GM23338 (cell line): ENCODE data around the gene CASP7. TPM values are rescaled to one million over a fixed set of nuclear protein-coding genes. Genes with fewer than 3 reads are reported as not detected.

ENCODE experiments used
- ATAC-seq: fragments of 200-7000 bp; cut with Tn5 transposase; 3 replicates; pipeline ENCODE4 v1.9.1; 2020
- DNase-seq: peaks from one replicate; pipeline ENCODE4 v3.0.0-alpha.2; 2015; ENCODE audit warnings: low spot score
- H2AFZ ChIP-seq: fragments of 200-600 bp; sonication (generic); 2 replicates; pipeline ENCODE4 v1.8.0; 2016; ENCODE audit warnings: antibody characterized with exemption, mild to moderate bottlenecking, moderate library complexity
- H3F3A ChIP-seq: fragments of 200-600 bp; sonication (generic); replicated peaks from 2 replicates; pipeline ENCODE4 v1.8.0; 2017; ENCODE audit warnings: antibody characterized with exemption, mixed run types, low read depth
- H3K27ac ChIP-seq: fragments of 200-600 bp; sonication (generic); 2 replicates; pipeline ENCODE4 v1.6.1; 2016; ENCODE audit warnings: low read depth
- H3K27me3 ChIP-seq: fragments of 200-600 bp; sonication (generic); 2 replicates; pipeline ENCODE4 v1.8.0; 2016; ENCODE audit warnings: mild to moderate bottlenecking, mixed run types, moderate library complexity; ENCODE audit not compliant: insufficient read depth
- H3K36me3 ChIP-seq: fragments of 200-600 bp; sonication (generic); 2 replicates; pipeline ENCODE4 v1.8.0; 2016; ENCODE audit warnings: mild to moderate bottlenecking; ENCODE audit not compliant: insufficient read depth
- H3K4me1 ChIP-seq: fragments of 200-600 bp; sonication (generic); 2 replicates; pipeline ENCODE4 v1.8.0; 2016; ENCODE audit warnings: mild to moderate bottlenecking, moderate library complexity; ENCODE audit not compliant: insufficient read depth
- H3K4me2 ChIP-seq: fragments of 200-600 bp; sonication (generic); 2 replicates; pipeline ENCODE4 v1.7.1; 2017; ENCODE audit warnings: mixed run types
- H3K4me3 ChIP-seq: fragments of 200-600 bp; sonication (generic); 2 replicates; pipeline ENCODE4 v1.6.1; 2016; ENCODE audit warnings: mixed run types
- H3K79me2 ChIP-seq: fragments of 200-600 bp; sonication (generic); replicated peaks from 2 replicates; pipeline ENCODE4 v1.8.0; 2017; ENCODE audit warnings: mild to moderate bottlenecking; ENCODE audit not compliant: insufficient read depth
- H3K9me2 ChIP-seq: fragments of 200-600 bp; sonication (generic); 2 replicates; pipeline ENCODE4 v1.8.0; 2017; ENCODE audit not compliant: insufficient read depth
- H4K20me1 ChIP-seq: fragments of 200-600 bp; sonication (generic); replicated peaks from 2 replicates; pipeline ENCODE4 v1.8.0; 2017; ENCODE audit warnings: mild to moderate bottlenecking; ENCODE audit not compliant: insufficient read depth
- H3K27ac Mint-ChIP-seq: 2 replicates; pipeline ENCODE4 v1.8.0; 2020; ENCODE audit warnings: inconsistent platforms, mild to moderate bottlenecking, moderate library complexity, mixed read lengths
- H3K27me3 Mint-ChIP-seq: 3 replicates; pipeline ENCODE4 v1.8.0; 2022; ENCODE audit warnings: low read depth, mild to moderate bottlenecking, moderate library complexity, mixed read lengths, inconsistent platforms; ENCODE audit not compliant: insufficient read depth, poor library complexity
- H3K36me3 Mint-ChIP-seq: 3 replicates; pipeline ENCODE4 v1.8.0; 2021; ENCODE audit warnings: low read depth, mild to moderate bottlenecking, inconsistent platforms, moderate library complexity, mixed read lengths
- H3K4me1 Mint-ChIP-seq: 3 replicates; pipeline ENCODE4 v1.8.0; 2020; ENCODE audit warnings: mild to moderate bottlenecking, inconsistent platforms, mixed read lengths
- H3K4me3 Mint-ChIP-seq: 3 replicates; pipeline ENCODE4 v1.8.0; 2021; ENCODE audit warnings: moderate library complexity, mild to moderate bottlenecking, inconsistent platforms, mixed read lengths
- H3K9me3 Mint-ChIP-seq: 3 replicates; pipeline ENCODE4 v1.8.0; 2020; ENCODE audit warnings: moderate library complexity, mild to moderate bottlenecking, inconsistent platforms, mixed read lengths
- CREB1 ChIP-seq: fragments of 250-450 bp; sonication (Bioruptor Pico); IDR thresholded peaks from 2 replicates; pipeline ENCODE4 v1.5.0; 2020; ENCODE audit warnings: low read depth, mild to moderate bottlenecking, moderate library complexity
- EZH2 ChIP-seq: fragments of 200-600 bp; sonication (generic); IDR thresholded peaks from one replicate; pipeline ENCODE4 v1.8.0; 2017; ENCODE audit warnings: antibody characterized with exemption, mild to moderate bottlenecking, low read depth; ENCODE audit not compliant: unreplicated experiment
- EZH2phosphoT487 ChIP-seq: fragments of 200-600 bp; sonication (generic); IDR thresholded peaks from one replicate; pipeline ENCODE4 v1.8.1; 2018; ENCODE audit warnings: antibody characterized with exemption; ENCODE audit not compliant: unreplicated experiment
- JUNB ChIP-seq: IDR thresholded peaks from one replicate; pipeline ENCODE4 v1.6.1; 2016; ENCODE audit warnings: antibody characterized with exemption; ENCODE audit not compliant: unreplicated experiment
- NANOG ChIP-seq: IDR thresholded peaks from 2 replicates; pipeline ENCODE4 v1.6.1; 2016; ENCODE audit warnings: antibody characterized with exemption, borderline replicate concordance
- POLR2AphosphoS5 ChIP-seq: IDR thresholded peaks from 2 replicates; pipeline ENCODE4 v1.6.1; 2016; ENCODE audit warnings: antibody characterized with exemption, low read depth
- STAT1 ChIP-seq: IDR thresholded peaks from one replicate; pipeline ENCODE4 v1.6.1; 2016; ENCODE audit warnings: antibody characterized with exemption; ENCODE audit not compliant: unreplicated experiment
- ZNF114 ChIP-seq: fragments of 250-450 bp; sonication (Bioruptor Pico); IDR thresholded peaks from 2 replicates; pipeline ENCODE4 v1.5.0; 2020; ENCODE audit warnings: mild to moderate bottlenecking, moderate library complexity
- ZNF331 ChIP-seq: fragments of 250-450 bp; sonication (Bioruptor Pico); IDR thresholded peaks from 2 replicates; pipeline ENCODE4 v1.5.0; 2020; ENCODE audit warnings: low read depth, mild to moderate bottlenecking, moderate library complexity
- polyA plus RNA-seq: library from polyadenylated mRNA; unstranded; fragments of >200 nt; fragmentation: Nextera tagmentation; extraction: Ambion mirVana; gene quantifications from 2 replicates; pipeline ENCODE4 v1.2.1, GENCODE V29; 2016
- total RNA-seq: library from RNA; depleted of rRNA; stranded (reverse); fragments of >200 nt; shearing (Covaris generic); gene quantifications from 2 replicates; pipeline ENCODE4 v1.2.3, GENCODE V29; 2014
- TF ChIP-seq, protein P1 (sequence below): IDR thresholded peaks from one replicate; pipeline ENCODE4 v1.6.1; 2018; ENCODE audit warnings: antibody characterized with exemption; ENCODE audit not compliant: unreplicated experiment
- TF ChIP-seq, protein P2 (sequence below), 2 experiments: fragments of 200-600 bp in 1 of 2; sonication (generic) in 1 of 2; conservative IDR thresholded peaks; 2 replicates each; pipeline versions ENCODE4 v1.5.1 to v1.6.1; 2016 to 2017; ENCODE audit warnings: antibody characterized with exemption in 2 of 2, low read depth in 2 of 2, mild to moderate bottlenecking in 2 of 2, moderate library complexity in 1 of 2
- TF ChIP-seq, protein P3 (sequence below): IDR thresholded peaks from 2 replicates; pipeline ENCODE4 v1.6.1; 2016; ENCODE audit warnings: antibody characterized with exemption
- TF ChIP-seq, protein P4 (sequence below): fragments of 250-450 bp; sonication (Bioruptor Pico); IDR thresholded peaks from 2 replicates; pipeline ENCODE4 v1.5.0; 2020; ENCODE audit warnings: mild to moderate bottlenecking, moderate library complexity

The CASP7 gene
- total and polyA plus RNA-seq, 2 experiments from 2014 or later, result 2.1 to 7.0 TPM

DNA sequence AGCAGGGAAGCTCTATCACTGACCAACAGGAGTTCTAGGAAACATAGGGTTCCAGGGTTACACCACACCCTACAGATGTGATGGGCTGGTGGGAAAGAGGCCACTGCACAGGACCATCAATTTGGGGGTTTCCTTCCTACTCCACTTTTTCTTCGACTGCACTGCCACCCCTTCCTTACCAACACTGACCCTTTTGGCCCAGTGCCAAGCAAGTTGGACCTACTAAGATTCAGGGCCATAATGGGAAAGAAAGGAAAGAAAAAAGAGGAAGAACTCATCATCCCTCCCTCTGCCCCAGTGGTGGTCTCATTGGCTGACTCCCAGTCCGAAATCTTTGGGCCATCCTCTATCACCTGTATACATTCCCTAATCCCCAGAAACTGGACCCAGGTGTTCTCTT, 65.7 kb downstream of the CASP7 start:
- Histone ChIP-seq H3F3A (no peaks in the 10 kb centered on the region), H2AFZ (no peak overlapping the region), H3K79me2 (no peaks in the 10 kb centered on the region), H3K4me1 (no peaks in the 10 kb centered on the region), H3K27ac (no peak overlapping the region), H3K9me2 (peaks cover 5% of the 10 kb centered on the region; the same call in 1 of the 2 replicates), H4K20me1 (no peaks in the 10 kb centered on the region), H3K4me3 (no peak overlapping the region), H3K4me2 (no peak overlapping the region), H3K36me3 (no peaks in the 10 kb centered on the region), H3K27me3 (no peaks in the 10 kb centered on the region)
- H3K27ac Mint-ChIP-seq, result no peak overlapping the region
- H3K4me1 Mint-ChIP-seq, result no peaks in the 10 kb centered on the region
- no peaks in the 10 kb centered on the region for H3K36me3 Mint-ChIP-seq
- H3K27me3 Mint-ChIP-seq, result peaks cover 7% of the 10 kb centered on the region
- TF ChIP-seq, protein P1, sequence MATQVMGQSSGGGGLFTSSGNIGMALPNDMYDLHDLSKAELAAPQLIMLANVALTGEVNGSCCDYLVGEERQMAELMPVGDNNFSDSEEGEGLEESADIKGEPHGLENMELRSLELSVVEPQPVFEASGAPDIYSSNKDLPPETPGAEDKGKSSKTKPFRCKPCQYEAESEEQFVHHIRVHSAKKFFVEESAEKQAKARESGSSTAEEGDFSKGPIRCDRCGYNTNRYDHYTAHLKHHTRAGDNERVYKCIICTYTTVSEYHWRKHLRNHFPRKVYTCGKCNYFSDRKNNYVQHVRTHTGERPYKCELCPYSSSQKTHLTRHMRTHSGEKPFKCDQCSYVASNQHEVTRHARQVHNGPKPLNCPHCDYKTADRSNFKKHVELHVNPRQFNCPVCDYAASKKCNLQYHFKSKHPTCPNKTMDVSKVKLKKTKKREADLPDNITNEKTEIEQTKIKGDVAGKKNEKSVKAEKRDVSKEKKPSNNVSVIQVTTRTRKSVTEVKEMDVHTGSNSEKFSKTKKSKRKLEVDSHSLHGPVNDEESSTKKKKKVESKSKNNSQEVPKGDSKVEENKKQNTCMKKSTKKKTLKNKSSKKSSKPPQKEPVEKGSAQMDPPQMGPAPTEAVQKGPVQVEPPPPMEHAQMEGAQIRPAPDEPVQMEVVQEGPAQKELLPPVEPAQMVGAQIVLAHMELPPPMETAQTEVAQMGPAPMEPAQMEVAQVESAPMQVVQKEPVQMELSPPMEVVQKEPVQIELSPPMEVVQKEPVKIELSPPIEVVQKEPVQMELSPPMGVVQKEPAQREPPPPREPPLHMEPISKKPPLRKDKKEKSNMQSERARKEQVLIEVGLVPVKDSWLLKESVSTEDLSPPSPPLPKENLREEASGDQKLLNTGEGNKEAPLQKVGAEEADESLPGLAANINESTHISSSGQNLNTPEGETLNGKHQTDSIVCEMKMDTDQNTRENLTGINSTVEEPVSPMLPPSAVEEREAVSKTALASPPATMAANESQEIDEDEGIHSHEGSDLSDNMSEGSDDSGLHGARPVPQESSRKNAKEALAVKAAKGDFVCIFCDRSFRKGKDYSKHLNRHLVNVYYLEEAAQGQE, result no peak
- TF ChIP-seq EZH2phosphoT487 (no peak), POLR2AphosphoS5 (no peak), ZNF114 (CRISPR knock-in tag) (no peak), NANOG (no peak), JUNB (no peak), CREB1 (CRISPR knock-in tag) (no peak), EZH2 (no peak), ZNF331 (CRISPR knock-in tag) (no peak), STAT1 (no peak)
- TF ChIP-seq, protein P2, sequence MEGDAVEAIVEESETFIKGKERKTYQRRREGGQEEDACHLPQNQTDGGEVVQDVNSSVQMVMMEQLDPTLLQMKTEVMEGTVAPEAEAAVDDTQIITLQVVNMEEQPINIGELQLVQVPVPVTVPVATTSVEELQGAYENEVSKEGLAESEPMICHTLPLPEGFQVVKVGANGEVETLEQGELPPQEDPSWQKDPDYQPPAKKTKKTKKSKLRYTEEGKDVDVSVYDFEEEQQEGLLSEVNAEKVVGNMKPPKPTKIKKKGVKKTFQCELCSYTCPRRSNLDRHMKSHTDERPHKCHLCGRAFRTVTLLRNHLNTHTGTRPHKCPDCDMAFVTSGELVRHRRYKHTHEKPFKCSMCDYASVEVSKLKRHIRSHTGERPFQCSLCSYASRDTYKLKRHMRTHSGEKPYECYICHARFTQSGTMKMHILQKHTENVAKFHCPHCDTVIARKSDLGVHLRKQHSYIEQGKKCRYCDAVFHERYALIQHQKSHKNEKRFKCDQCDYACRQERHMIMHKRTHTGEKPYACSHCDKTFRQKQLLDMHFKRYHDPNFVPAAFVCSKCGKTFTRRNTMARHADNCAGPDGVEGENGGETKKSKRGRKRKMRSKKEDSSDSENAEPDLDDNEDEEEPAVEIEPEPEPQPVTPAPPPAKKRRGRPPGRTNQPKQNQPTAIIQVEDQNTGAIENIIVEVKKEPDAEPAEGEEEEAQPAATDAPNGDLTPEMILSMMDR (conservative IDR thresholded peaks at IDR 0.05; ENCODE audit: low read depth in 2 of 2), result no peak
- TF ChIP-seq, protein P3, sequence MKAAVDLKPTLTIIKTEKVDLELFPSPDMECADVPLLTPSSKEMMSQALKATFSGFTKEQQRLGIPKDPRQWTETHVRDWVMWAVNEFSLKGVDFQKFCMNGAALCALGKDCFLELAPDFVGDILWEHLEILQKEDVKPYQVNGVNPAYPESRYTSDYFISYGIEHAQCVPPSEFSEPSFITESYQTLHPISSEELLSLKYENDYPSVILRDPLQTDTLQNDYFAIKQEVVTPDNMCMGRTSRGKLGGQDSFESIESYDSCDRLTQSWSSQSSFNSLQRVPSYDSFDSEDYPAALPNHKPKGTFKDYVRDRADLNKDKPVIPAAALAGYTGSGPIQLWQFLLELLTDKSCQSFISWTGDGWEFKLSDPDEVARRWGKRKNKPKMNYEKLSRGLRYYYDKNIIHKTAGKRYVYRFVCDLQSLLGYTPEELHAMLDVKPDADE, result no peak
- TF ChIP-seq, protein P4, sequence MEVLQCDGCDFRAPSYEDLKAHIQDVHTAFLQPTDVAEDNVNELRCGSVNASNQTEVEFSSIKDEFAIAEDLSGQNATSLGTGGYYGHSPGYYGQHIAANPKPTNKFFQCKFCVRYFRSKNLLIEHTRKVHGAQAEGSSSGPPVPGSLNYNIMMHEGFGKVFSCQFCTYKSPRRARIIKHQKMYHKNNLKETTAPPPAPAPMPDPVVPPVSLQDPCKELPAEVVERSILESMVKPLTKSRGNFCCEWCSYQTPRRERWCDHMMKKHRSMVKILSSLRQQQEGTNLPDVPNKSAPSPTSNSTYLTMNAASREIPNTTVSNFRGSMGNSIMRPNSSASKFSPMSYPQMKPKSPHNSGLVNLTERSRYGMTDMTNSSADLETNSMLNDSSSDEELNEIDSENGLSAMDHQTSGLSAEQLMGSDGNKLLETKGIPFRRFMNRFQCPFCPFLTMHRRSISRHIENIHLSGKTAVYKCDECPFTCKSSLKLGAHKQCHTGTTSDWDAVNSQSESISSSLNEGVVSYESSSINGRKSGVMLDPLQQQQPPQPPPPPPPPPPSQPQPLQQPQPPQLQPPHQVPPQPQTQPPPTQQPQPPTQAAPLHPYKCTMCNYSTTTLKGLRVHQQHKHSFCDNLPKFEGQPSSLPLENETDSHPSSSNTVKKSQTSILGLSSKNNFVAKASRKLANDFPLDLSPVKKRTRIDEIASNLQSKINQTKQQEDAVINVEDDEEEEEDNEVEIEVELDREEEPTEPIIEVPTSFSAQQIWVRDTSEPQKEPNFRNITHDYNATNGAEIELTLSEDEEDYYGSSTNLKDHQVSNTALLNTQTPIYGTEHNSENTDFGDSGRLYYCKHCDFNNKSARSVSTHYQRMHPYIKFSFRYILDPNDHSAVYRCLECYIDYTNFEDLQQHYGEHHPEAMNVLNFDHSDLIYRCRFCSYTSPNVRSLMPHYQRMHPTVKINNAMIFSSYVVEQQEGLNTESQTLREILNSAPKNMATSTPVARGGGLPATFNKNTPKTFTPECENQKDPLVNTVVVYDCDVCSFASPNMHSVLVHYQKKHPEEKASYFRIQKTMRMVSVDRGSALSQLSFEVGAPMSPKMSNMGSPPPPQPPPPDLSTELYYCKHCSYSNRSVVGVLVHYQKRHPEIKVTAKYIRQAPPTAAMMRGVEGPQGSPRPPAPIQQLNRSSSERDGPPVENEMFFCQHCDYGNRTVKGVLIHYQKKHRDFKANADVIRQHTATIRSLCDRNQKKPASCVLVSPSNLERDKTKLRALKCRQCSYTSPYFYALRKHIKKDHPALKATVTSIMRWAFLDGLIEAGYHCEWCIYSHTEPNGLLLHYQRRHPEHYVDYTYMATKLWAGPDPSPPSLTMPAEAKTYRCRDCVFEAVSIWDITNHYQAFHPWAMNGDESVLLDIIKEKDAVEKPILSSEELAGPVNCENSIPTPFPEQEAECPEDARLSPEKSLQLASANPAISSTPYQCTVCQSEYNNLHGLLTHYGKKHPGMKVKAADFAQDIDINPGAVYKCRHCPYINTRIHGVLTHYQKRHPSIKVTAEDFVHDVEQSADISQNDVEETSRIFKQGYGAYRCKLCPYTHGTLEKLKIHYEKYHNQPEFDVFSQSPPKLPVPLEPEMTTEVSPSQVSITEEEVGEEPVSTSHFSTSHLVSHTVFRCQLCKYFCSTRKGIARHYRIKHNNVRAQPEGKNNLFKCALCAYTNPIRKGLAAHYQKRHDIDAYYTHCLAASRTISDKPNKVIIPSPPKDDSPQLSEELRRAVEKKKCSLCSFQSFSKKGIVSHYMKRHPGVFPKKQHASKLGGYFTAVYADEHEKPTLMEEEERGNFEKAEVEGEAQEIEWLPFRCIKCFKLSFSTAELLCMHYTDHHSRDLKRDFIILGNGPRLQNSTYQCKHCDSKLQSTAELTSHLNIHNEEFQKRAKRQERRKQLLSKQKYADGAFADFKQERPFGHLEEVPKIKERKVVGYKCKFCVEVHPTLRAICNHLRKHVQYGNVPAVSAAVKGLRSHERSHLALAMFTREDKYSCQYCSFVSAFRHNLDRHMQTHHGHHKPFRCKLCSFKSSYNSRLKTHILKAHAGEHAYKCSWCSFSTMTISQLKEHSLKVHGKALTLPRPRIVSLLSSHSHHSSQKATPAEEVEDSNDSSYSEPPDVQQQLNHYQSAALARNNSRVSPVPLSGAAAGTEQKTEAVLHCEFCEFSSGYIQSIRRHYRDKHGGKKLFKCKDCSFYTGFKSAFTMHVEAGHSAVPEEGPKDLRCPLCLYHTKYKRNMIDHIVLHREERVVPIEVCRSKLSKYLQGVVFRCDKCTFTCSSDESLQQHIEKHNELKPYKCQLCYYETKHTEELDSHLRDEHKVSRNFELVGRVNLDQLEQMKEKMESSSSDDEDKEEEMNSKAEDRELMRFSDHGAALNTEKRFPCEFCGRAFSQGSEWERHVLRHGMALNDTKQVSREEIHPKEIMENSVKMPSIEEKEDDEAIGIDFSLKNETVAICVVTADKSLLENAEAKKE (CRISPR knock-in tag), result no peak
- H3K4me3 Mint-ChIP-seq, result no peak overlapping the region
- no peaks in the 10 kb centered on the region for H3K9me3 Mint-ChIP-seq
- DNase-seq (no peak), ATAC-seq (no peak)
